Cardiac fibroblast (primary cell): ENCODE measurements around the gene TULP4.

ENCODE experiments used
- DNase-seq, 2 donors: peaks; one replicate each; pipeline versions ENCODE4 v3.0.0 to v3.0.0-alpha.2; 2010; ENCODE audit warnings: low read depth in 2 of 2
- H3K4me3 ChIP-seq, 2 donors: replicated peaks in 1 of 2; 1 replicate in 1 of 2; 2 replicates in 1 of 2; pipeline ENCODE4 v1.5.1; 2011; ENCODE audit warnings: low read depth in 2 of 2, low read length in 2 of 2, mild to moderate bottlenecking in 2 of 2, moderate library complexity in 1 of 2
- TF ChIP-seq, protein P1 (sequence below): IDR thresholded peaks from one replicate; pipeline ENCODE4 v1.5.1; 2011; ENCODE audit warnings: low read depth, mild to moderate bottlenecking, low read length, inconsistent platforms

The TULP4 gene, protein sequence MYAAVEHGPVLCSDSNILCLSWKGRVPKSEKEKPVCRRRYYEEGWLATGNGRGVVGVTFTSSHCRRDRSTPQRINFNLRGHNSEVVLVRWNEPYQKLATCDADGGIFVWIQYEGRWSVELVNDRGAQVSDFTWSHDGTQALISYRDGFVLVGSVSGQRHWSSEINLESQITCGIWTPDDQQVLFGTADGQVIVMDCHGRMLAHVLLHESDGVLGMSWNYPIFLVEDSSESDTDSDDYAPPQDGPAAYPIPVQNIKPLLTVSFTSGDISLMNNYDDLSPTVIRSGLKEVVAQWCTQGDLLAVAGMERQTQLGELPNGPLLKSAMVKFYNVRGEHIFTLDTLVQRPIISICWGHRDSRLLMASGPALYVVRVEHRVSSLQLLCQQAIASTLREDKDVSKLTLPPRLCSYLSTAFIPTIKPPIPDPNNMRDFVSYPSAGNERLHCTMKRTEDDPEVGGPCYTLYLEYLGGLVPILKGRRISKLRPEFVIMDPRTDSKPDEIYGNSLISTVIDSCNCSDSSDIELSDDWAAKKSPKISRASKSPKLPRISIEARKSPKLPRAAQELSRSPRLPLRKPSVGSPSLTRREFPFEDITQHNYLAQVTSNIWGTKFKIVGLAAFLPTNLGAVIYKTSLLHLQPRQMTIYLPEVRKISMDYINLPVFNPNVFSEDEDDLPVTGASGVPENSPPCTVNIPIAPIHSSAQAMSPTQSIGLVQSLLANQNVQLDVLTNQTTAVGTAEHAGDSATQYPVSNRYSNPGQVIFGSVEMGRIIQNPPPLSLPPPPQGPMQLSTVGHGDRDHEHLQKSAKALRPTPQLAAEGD (N-terminal part only)

DNA sequence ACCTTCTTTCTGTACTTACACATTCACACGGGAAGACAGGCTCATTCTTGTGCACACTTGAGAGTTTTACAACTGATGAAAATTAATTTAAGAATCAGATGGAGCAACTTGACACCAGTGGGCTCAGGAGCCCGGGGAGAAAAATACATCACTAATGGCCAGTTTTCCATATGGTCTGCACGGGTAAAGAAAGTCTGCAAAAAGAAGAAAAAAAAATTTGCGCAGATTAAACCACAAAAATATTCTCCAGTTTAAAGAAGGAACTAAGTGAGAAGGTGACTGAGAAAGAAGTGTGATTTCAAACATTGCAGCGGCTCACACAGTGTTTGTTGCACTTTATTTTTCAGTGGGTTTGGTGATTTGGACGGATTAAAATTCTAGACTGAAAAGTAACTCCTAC is at the start of gene TULP4:
Gene TULP4, plus strand, starts transcription at position 301 of the 400 bp plus-strand sequence. CDS start 1,552 bp downstream, outside the sequence.
- TF ChIP-seq, protein P1, sequence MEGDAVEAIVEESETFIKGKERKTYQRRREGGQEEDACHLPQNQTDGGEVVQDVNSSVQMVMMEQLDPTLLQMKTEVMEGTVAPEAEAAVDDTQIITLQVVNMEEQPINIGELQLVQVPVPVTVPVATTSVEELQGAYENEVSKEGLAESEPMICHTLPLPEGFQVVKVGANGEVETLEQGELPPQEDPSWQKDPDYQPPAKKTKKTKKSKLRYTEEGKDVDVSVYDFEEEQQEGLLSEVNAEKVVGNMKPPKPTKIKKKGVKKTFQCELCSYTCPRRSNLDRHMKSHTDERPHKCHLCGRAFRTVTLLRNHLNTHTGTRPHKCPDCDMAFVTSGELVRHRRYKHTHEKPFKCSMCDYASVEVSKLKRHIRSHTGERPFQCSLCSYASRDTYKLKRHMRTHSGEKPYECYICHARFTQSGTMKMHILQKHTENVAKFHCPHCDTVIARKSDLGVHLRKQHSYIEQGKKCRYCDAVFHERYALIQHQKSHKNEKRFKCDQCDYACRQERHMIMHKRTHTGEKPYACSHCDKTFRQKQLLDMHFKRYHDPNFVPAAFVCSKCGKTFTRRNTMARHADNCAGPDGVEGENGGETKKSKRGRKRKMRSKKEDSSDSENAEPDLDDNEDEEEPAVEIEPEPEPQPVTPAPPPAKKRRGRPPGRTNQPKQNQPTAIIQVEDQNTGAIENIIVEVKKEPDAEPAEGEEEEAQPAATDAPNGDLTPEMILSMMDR: no peak
- H3K4me3 ChIP-seq: no peak within 1 kb of the TSS
- DNase-seq: no peak

DNA sequence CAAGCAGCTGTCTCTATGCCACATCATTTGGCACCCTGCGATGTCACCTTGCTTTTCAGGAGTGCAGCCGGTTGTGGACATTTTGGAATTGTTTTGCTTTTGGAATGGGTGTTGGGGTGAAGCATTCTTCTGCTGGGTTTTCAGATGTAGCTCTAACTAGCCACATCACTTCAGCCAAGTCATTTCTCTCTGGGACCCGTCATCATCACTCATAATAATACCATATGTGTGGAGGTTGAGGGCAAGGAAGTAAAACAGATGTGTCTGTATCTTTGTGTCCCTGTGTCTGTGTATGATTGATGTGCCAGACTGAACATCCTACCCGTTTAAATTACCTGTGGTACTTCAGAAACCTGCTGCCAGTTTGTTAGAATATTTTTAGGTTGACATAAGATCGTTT is 49.5 kb upstream of the TULP4 start:
- TF ChIP-seq, protein P1: no peak
- DNase-seq: no peak
- H3K4me3 ChIP-seq: no peak overlapping the region

DNA sequence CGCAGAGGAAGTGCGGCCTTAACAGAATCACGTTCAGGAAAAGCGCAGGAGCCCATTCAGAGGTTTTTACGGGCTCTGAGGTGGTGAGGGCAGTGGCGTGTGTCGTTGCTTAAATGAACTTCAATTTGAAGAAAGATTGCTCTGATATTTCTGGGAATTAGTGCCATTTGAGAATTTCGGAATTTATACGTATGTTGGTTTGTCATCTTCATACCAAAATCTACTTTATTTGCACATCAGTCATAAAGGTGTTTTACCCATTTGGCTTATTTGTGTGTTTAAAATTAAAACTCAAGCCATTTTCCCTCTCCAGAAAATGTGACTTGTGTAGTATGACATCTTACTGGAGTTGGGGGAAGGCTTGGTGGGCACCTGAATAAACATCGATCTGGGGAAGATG is 48.1 kb upstream of the TULP4 start:
- DNase-seq: no peak
- H3K4me3 ChIP-seq: no peak overlapping the region
- TF ChIP-seq, protein P1: no peak

DNA sequence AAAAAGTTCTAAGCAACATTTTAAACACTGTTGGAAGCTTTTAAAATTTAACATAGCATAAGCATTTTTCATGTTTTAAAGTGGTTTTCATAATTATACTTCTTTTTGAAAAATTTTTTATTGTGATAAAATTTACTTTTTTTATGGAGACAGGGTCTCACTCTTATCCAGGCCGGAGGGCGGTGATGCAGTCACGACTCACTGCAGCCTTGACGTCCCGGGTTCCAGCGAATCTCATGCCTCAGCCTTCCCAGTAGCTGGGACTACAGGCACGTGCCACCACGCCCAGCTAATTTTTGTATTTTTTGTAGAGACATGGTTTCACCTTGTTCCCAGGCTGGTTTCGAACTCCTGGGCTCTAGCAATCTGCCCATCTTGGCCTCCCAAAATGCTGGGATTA is 46.1 kb upstream of the TULP4 start:
- no peak for DNase-seq
- TF ChIP-seq, protein P1: no peak
- no peak overlapping the region for H3K4me3 ChIP-seq

DNA sequence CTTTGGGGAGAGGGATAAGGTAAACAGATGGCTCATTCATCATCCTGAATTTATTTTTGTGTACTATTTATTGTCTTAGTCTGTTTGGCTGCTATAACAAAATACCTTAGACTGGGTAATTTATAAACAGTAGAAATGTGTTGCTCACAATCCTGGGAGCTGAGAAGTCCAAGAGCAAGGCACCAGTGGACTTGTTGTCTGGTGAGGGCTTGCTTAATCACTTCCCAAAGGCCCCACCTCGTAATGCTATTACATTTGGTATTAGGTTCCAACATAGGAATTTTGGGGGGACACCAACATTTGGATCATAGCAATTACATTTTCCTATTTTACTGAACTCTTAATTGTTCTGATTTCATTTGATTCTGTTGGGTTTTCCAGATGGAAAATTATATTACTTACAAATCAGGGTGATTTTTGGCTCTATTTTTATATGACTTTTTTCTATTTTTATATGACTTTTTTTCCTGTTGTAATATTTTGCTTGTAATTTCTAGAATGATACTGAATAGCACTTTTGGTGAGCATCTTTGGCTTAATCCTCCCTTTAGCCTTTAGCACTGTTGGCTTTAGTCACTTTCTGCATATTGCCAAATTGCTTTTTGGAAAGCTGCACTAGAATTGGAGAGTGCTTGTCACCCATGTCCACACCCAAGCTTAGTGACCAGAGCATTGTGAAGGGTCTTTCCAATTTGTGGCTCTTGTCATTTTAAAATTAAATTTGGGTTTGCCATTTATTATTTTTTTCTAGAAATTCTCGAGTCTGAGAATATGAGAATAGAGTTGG is 43.7 kb upstream of the TULP4 start:
- no peak for DNase-seq
- no peak overlapping the region for H3K4me3 ChIP-seq
- TF ChIP-seq, protein P1: no peak

DNA sequence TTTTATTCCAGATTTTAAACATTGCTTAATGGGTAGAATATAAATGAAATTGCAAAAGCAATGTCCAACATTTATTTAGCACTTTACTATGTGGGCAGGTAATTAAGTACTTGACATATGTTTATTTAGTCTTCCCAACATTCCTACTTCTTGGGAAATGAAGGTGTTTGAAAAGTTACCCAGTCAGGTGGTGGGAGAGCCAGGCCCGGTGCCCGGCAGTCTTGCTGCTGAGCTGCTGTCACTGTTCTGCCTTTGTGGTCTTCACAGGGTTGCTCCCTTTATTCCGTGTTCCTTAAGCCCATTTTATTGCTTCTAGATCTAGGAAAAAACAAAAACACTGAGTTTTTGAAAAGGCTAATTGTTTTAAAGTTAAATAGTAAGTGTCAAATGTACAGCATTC is 42.6 kb upstream of the TULP4 start:
- no peak overlapping the region for H3K4me3 ChIP-seq
- DNase-seq: no peak
- TF ChIP-seq, protein P1: no peak
